8988T (cell line): ENCODE results near the gene VAPB.

Experiments used
- DNase-seq: peaks from one replicate; pipeline ENCODE4 v3.0.0; 2011

The VAPB gene

GRCh38 chr20:58466095-58466708 lies 77.2 kb downstream of the VAPB start:
- no peak for DNase-seq

- no peak for DNase-seq
These were observed 77.9 kb downstream of the VAPB start for GRCh38 chr20:58466729-58467571.

- DNase-seq: no peak
These were observed 78.8 kb downstream of the VAPB start for GRCh38 chr20:58467572-58468527.

- DNase-seq: no peak
These were observed 80.6 kb downstream of the VAPB start for GRCh38 chr20:58469616-58470015.

GRCh38 chr20:58470336-58471192 lies 81.5 kb downstream of the VAPB start:
- no peak for DNase-seq

GRCh38 chr20:58471193-58472164 lies 82.5 kb downstream of the VAPB start:
- DNase-seq: no peak

- DNase-seq: no peak
These were observed 83.4 kb downstream of the VAPB start for GRCh38 chr20:58472273-58473018.

GRCh38 chr20:58473453-58474425 lies 84.7 kb downstream of the VAPB start:
- DNase-seq: no peak

GRCh38 chr20:58475466-58475865 lies 86.4 kb downstream of the VAPB start:
- DNase-seq: no peak

- no peak for DNase-seq
These were observed 89.2 kb downstream of the VAPB start for GRCh38 chr20:58478141-58478805.

- no peak for DNase-seq
These were observed 90.9 kb downstream of the VAPB start for GRCh38 chr20:58479726-58480440.

- no peak for DNase-seq
These were observed 91.7 kb downstream of the VAPB start for GRCh38 chr20:58480551-58481336.

GRCh38 chr20:58481481-58482021 lies 92.5 kb downstream of the VAPB start:
- peak; percentile 97 for DNase-seq

- DNase-seq: no peak
These were observed 93.4 kb downstream of the VAPB start for GRCh38 chr20:58482416-58482815.

- no peak for DNase-seq
These were observed 94.0 kb downstream of the VAPB start for GRCh38 chr20:58483051-58483450.

GRCh38 chr20:58483470-58483869 lies 94.4 kb downstream of the VAPB start:
- no peak for DNase-seq

GRCh38 chr20:58485393-58485792 lies 96.4 kb downstream of the VAPB start:
- no peak for DNase-seq
